GM12878 (cell line): Measurements from ENCODE around the gene CDH9. TPM values are rescaled to one million over a fixed set of nuclear protein-coding genes. Genes with fewer than 3 reads are reported as not detected.
A peak's percentile ranks its signal among the peaks of the same experiment; 100 is the strongest.

Experiments used
- ATAC-seq: fragments of 200-7000 bp; cut with Tn5 transposase; 3 replicates; pipeline ENCODE4 v1.9.1; 2020; ENCODE audit warnings: mild to moderate bottlenecking, moderate library complexity
- BruUV-seq: library from RNA; stranded (reverse); fragments of 400-500 nt; replicated peaks from 2 replicates; lab custom pipeline; 2021; lab: Mats Ljungman, UMichigan
- CTCF ChIA-PET: fragments of 300-600 bp; sonication (Branson Sonifier 250); formaldehyde crosslinking; extraction: SDS; loops from one replicate; lab custom pipeline; 2021; ENCODE audit warnings: inconsistent platforms; lab: Yijun Ruan, JAX
- POLR2A ChIA-PET: fragments of 350-600 bp; formaldehyde crosslinking; extraction: SDS; loops from one replicate; lab custom pipeline; 2021; ENCODE audit warnings: inconsistent platforms; lab: Charles Lee
- RAD21 ChIA-PET: fragments of 300-600 bp; sonication (Branson Sonifier 250); formaldehyde crosslinking; loops from one replicate; lab custom pipeline; 2023; ENCODE audit warnings: antibody characterized with exemption; ENCODE audit not compliant: unreplicated experiment; lab: Charles Lee
- SMC1A ChIA-PET: fragments of 300-600 bp; sonication (Branson Sonifier 250); formaldehyde crosslinking; loops from one replicate; lab custom pipeline; 2023; ENCODE audit not compliant: unreplicated experiment, uncharacterized antibody; lab: Charles Lee
- DNase-seq: peaks from one replicate; pipeline ENCODE4 v3.0.0-alpha.2; 2011; ENCODE audit warnings: low read depth, low spot score
- FAIRE-seq: peaks from 3 replicates; lab custom pipeline; 2011; peaks lifted over from hg19 to GRCh38; lab: Jason Lieb, UNC
- H2AFZ ChIP-seq: 2 replicates; pipeline ENCODE4 v1.6.0; 2011; ENCODE audit warnings: low read depth, low read length, control low read depth; ENCODE audit not compliant: control insufficient read depth
- H3K27ac ChIP-seq: 2 replicates; pipeline ENCODE4 v1.5.1; 2011; ENCODE audit warnings: control low read depth; ENCODE audit not compliant: control insufficient read depth, insufficient read depth
- H3K27me3 ChIP-seq, 2 experiments: replicated peaks in 1 of 2; 2 replicates each; pipeline versions ENCODE4 v1.6.0 to v1.6.1; 2011; ENCODE audit warnings: low read length in 1 of 2; ENCODE audit not compliant: control insufficient read depth in 2 of 2, insufficient read depth in 2 of 2
- H3K36me3 ChIP-seq, 2 experiments: 2 replicates each; pipeline ENCODE4 v1.5.1; 2011; ENCODE audit warnings: low read length in 1 of 2; ENCODE audit not compliant: control insufficient read depth in 2 of 2, insufficient read depth in 2 of 2
- H3K4me1 ChIP-seq: 2 replicates; pipeline ENCODE4 v1.6.1; 2011; ENCODE audit warnings: mild to moderate bottlenecking, low read length, moderate library complexity, mixed read lengths; ENCODE audit not compliant: control insufficient read depth, insufficient read depth
- H3K4me2 ChIP-seq: 2 replicates; pipeline ENCODE4 v1.6.0; 2011; ENCODE audit warnings: control low read depth; ENCODE audit not compliant: control insufficient read depth, insufficient read depth
- H3K4me3 ChIP-seq: fragments of 200-600 bp; sonication (generic); 2 replicates; pipeline ENCODE4 v1.5.1; 2016
- H3K79me2 ChIP-seq: 2 replicates; pipeline ENCODE4 v1.6.0; 2011; ENCODE audit warnings: low read length; ENCODE audit not compliant: control insufficient read depth, insufficient read depth
- H3K9ac ChIP-seq: 2 replicates; pipeline ENCODE4 v1.8.0; 2011; ENCODE audit warnings: low read length, control low read depth, mixed read lengths; ENCODE audit not compliant: control insufficient read depth, insufficient read depth
- H3K9me3 ChIP-seq: replicated peaks from 3 replicates; pipeline ENCODE4 v1.5.1; 2011; ENCODE audit warnings: mild to moderate bottlenecking, low read length; ENCODE audit not compliant: control insufficient read depth, insufficient read depth
- H4K20me1 ChIP-seq: 2 replicates; pipeline ENCODE4 v1.6.0; 2011; ENCODE audit not compliant: control insufficient read depth, insufficient read depth
- ATF7 ChIP-seq: fragments of 450-650 bp; IDR thresholded peaks from 2 replicates; pipeline ENCODE4 v1.6.1; 2016; ENCODE audit warnings: low read depth, mild to moderate bottlenecking
- BHLHE40 ChIP-seq, 2 experiments: fragments of 450-650 bp in 1 of 2; IDR thresholded peaks; 2 replicates each; pipeline ENCODE4 v1.6.1; 2011 to 2017; ENCODE audit warnings: low read depth in 2 of 2, borderline replicate concordance in 1 of 2, improper control_type of control experiment in 1 of 2, low read length in 1 of 2, mild to moderate bottlenecking in 1 of 2
- ESRRA ChIP-seq: IDR thresholded peaks from 2 replicates; pipeline ENCODE4 v1.6.1; 2012; ENCODE audit warnings: mild to moderate bottlenecking, low read length, improper control_type of control experiment
- EZH2 ChIP-seq: IDR thresholded peaks from 2 replicates; pipeline ENCODE4 v1.6.1; 2012; ENCODE audit warnings: low read depth, mild to moderate bottlenecking, control low read depth, inconsistent platforms, low read length, borderline replicate concordance; ENCODE audit not compliant: control insufficient read depth
- IKZF1 ChIP-seq: fragments of 450-650 bp; conservative IDR thresholded peaks from 2 replicates; pipeline ENCODE4 v1.6.1; 2017; ENCODE audit warnings: antibody characterized with exemption, mild to moderate bottlenecking
- MTA2 ChIP-seq: fragments of 450-650 bp; IDR thresholded peaks from 2 replicates; pipeline ENCODE4 v1.6.1; 2016; ENCODE audit warnings: low read depth, mild to moderate bottlenecking, moderate library complexity
- POU2F2 ChIP-seq: IDR thresholded peaks from 3 replicates; pipeline ENCODE4 v1.6.1; 2011; ENCODE audit warnings: low read depth, mild to moderate bottlenecking, low read length, borderline replicate concordance
- ZNF274 ChIP-seq: IDR thresholded peaks from one replicate; pipeline ENCODE4 v1.8.0; 2011; ENCODE audit not compliant: insufficient read length, insufficient read depth
- ZNF384 ChIP-seq: IDR thresholded peaks from 2 replicates; pipeline ENCODE4 v1.6.1; 2012; ENCODE audit warnings: low read depth, mild to moderate bottlenecking, low read length, improper control_type of control experiment, borderline replicate concordance
- ZSCAN29 ChIP-seq: fragments of 450-650 bp; IDR thresholded peaks from 2 replicates; pipeline ENCODE4 v1.6.1; 2017; ENCODE audit warnings: mild to moderate bottlenecking, moderate library complexity
- WGBS: methylation state at CpG from one replicate; pipeline ENCODE4 v1.1.6; 2016; ENCODE audit warnings: low lambda C conversion rate; ENCODE audit not compliant: insufficient replicate concordance, insufficient coverage; ENCODE audit errors: missing lambda C conversion rate; 5-methylcytosine and 5-hydroxymethylcytosine counted together
- in situ Hi-C: fragments of 300-500 bp; cut with MboI; formaldehyde crosslinking; loops from 9 replicates; pipeline ENCODE4 v1.14.3; 2018; ENCODE audit warnings: mixed read lengths
- intact Hi-C: fragments of 100-400 bp; cut with micrococcal nuclease; formaldehyde crosslinking; loops from one replicate; pipeline ENCODE4 v1.14.2; 2022; ENCODE audit not compliant: unreplicated experiment
- polyA plus RNA-seq, 11 experiments: library from polyadenylated mRNA; depleted of rRNA in 4 of 11; unstranded in 6 of 11; stranded (reverse) in 5 of 11; fragments of >200 nt; fragmentation: Nextera tagmentation in 4 of 11; fragmentation: Illumina TruSeq in 1 of 11; extraction: Ambion mirVana in 4 of 11; extraction: Trizol in 1 of 11; gene quantifications; 1 replicate in 1 of 11; 2 replicates in 10 of 11; pipeline versions ENCODE4 v1.2.1 to v1.2.3, GENCODE V29; 2011 to 2016; ENCODE audit warnings: inconsistent platforms in 2 of 11, missing spikeins in 2 of 11, low read depth in 1 of 11
- total RNA-seq, 4 experiments: library from RNA; depleted of rRNA in 3 of 4; stranded (reverse); fragments of >200 nt in 3 of 4; fragmentation: Illumina TruSeq in 1 of 4; extraction: Trizol in 1 of 4; gene quantifications; 2 replicates each; pipeline versions ENCODE4 v1.2.1 to v1.2.3, GENCODE V29; 2013 to 2021
- TF ChIP-seq, protein P1 (sequence below): fragments of 450-650 bp; IDR thresholded peaks from 2 replicates; pipeline ENCODE4 v1.6.1; 2017; ENCODE audit warnings: low read depth, mild to moderate bottlenecking, moderate library complexity
- TF ChIP-seq, protein P2 (sequence below): fragments of 450-650 bp; IDR thresholded peaks from 2 replicates; pipeline ENCODE4 v1.6.1; 2017; ENCODE audit warnings: mild to moderate bottlenecking

Gene CDH9
- total and polyA plus RNA-seq, 10 of the 15 experiments (the other 5 are each of a cell fraction or from before 2014, with no cell fraction given), result not detected

DNA sequence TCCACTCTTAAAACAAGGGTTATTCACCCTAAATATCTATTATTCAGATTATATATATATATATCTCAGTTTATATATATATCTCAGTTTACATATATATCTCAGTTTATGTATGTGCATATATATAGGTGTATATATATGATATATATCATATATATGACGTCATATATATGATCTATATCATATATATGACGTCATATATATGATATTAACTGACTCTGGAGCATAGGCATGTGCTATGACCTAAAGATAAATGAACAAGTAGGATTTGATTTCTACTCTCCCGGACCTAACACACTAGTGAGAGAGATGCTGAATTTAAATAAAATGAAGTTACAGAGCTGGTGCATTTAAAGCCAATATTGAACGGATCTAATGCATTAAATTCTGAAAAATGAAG lies 174.3 kb downstream of the CDH9 start:
- intact Hi-C loops, result loop anchor here (10.0 kb wide), 1 partner anchor 61 kb away; no protein-coding TSS in a partner anchor
- TF ChIP-seq ATF7 (peak; percentile 78), IKZF1 (no peak)
- TF ChIP-seq, all 136 proteins: peak for 1
- Histone ChIP-seq H3K36me3 (no peaks in the 10 kb centered on the region), H3K4me2 (no peak overlapping the region), H3K27me3 (no peaks in the 10 kb centered on the region), H2AFZ (no peak overlapping the region), H3K9ac (no peak overlapping the region), H3K4me3 (no peak overlapping the region), H3K27ac (no peak overlapping the region), H3K79me2 (no peaks in the 10 kb centered on the region), H3K4me1 (no peaks in the 10 kb centered on the region), H3K9me3 (no peaks in the 10 kb centered on the region), H4K20me1 (no peaks in the 10 kb centered on the region)
- BruUV-seq, result no TSS peak
- DNase-seq (no peak), ATAC-seq (no peak), FAIRE-seq (no peak)
- ChIA-PET SMC1A (no interaction called here), CTCF (no interaction called here), RAD21 (no interaction called here), POLR2A (no interaction called here)
- WGBS, result 21% methylated on average over 4 of the region's 4 CpGs
- in situ Hi-C loops, result no loop called here

DNA sequence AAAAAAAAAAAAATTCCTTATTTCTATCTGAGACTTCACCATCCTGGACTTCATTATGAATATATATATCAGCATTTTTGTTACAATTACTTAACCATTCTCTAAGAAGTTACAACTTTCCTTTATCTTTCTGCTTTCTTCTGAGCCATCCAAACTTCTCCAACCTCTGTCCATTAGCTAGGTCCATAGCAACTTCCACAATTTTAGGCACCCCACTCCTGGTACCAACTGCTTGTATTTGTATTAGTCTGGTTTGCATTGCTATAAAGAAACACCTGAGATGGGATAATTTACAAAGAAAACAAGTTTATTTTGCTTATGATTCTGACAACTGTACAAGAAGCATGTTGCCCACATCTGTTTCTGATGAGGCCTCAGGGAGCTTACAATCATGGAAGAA lies 182.1 kb downstream of the CDH9 start:
- DNase-seq, result no peak

More for the DNA sequence above, 182.1 kb downstream of the CDH9 start:
- no peaks in the 10 kb centered on the region for H4K20me1 ChIP-seq
- ChIA-PET CTCF (no interaction called here), SMC1A (no interaction called here), RAD21 (no interaction called here), POLR2A (no interaction called here)
- H3K79me2 ChIP-seq, result no peaks in the 10 kb centered on the region
- no peak overlapping the region for H3K4me2 ChIP-seq
- no peaks in the 10 kb centered on the region for H3K9me3 ChIP-seq
- ATAC-seq (no peak), FAIRE-seq (no peak)
- no peaks in the 10 kb centered on the region for H3K27me3 ChIP-seq
- BruUV-seq, result no TSS peak
- no peaks in the 10 kb centered on the region for H3K4me1 ChIP-seq
- H3K27ac ChIP-seq, result no peak overlapping the region
- TF ChIP-seq, protein P1, sequence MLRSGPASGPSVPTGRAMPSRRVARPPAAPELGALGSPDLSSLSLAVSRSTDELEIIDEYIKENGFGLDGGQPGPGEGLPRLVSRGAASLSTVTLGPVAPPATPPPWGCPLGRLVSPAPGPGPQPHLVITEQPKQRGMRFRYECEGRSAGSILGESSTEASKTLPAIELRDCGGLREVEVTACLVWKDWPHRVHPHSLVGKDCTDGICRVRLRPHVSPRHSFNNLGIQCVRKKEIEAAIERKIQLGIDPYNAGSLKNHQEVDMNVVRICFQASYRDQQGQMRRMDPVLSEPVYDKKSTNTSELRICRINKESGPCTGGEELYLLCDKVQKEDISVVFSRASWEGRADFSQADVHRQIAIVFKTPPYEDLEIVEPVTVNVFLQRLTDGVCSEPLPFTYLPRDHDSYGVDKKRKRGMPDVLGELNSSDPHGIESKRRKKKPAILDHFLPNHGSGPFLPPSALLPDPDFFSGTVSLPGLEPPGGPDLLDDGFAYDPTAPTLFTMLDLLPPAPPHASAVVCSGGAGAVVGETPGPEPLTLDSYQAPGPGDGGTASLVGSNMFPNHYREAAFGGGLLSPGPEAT, result no peak
- TF ChIP-seq IKZF1 (no peak), BHLHE40 (IDR thresholded peaks at IDR 0.05; ENCODE audit: borderline replicate concordance in 1 of 2, low read depth in 2 of 2, low read length in 1 of 2) (no peak), MTA2 (no peak), ESRRA (no peak), POU2F2 (no peak), EZH2 (no peak), ZNF274 (no peak), ZSCAN29 (no peak), ZNF384 (no peak)
- TF ChIP-seq, protein P2, sequence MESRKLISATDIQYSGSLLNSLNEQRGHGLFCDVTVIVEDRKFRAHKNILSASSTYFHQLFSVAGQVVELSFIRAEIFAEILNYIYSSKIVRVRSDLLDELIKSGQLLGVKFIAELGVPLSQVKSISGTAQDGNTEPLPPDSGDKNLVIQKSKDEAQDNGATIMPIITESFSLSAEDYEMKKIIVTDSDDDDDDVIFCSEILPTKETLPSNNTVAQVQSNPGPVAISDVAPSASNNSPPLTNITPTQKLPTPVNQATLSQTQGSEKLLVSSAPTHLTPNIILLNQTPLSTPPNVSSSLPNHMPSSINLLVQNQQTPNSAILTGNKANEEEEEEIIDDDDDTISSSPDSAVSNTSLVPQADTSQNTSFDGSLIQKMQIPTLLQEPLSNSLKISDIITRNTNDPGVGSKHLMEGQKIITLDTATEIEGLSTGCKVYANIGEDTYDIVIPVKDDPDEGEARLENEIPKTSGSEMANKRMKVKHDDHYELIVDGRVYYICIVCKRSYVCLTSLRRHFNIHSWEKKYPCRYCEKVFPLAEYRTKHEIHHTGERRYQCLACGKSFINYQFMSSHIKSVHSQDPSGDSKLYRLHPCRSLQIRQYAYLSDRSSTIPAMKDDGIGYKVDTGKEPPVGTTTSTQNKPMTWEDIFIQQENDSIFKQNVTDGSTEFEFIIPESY, result no peak
- in situ Hi-C loops, result no loop called here
- H3K9ac ChIP-seq, result no peak overlapping the region
- H3K4me3 ChIP-seq, result no peak overlapping the region
- no peak overlapping the region for H2AFZ ChIP-seq
- intact Hi-C loops, result no loop called here
- no peaks in the 10 kb centered on the region for H3K36me3 ChIP-seq
